RWPE1 (cell line): Measurements from ENCODE around the gene RABEPK.
"Not testable (repeated sequence)": the region's sequence is repeated elsewhere in the genome, so short reads cannot be mapped to it uniquely, and the experiment has no call there.

Experiments used
- CTCF ChIA-PET: fragments of 350-600 bp; sonication (Branson Sonifier 250); formaldehyde crosslinking; extraction: SDS; loops from one replicate; lab custom pipeline; 2021; lab: Yijun Ruan, JAX
- POLR2A ChIA-PET: fragments of 400-600 bp; formaldehyde crosslinking; extraction: SDS; loops from one replicate; lab custom pipeline; 2020; ENCODE audit warnings: antibody characterized with exemption; ENCODE audit not compliant: low non-redundant PET; lab: Yijun Ruan, JAX
- DNase-seq: peaks from one replicate; pipeline ENCODE4 v3.0.0; 2012; ENCODE audit warnings: low spot score
- H3K27ac ChIP-seq: fragments of 450-650 bp; 2 replicates; pipeline ENCODE4 v1.5.1; 2017
- CTCF ChIP-seq: fragments of 450-650 bp; conservative IDR thresholded peaks from 2 replicates; pipeline ENCODE4 v1.5.1; 2017; ENCODE audit warnings: low read depth, mild to moderate bottlenecking

The RABEPK gene

GRCh38 chr9:125202846-125203618, 2.7 kb downstream of the RABEPK start:
- no peak overlapping the region for H3K27ac ChIP-seq
- ChIA-PET POLR2A (no interaction called here), CTCF (no interaction called here)
- TF ChIP-seq CTCF = no peak
- DNase-seq = no peak

GRCh38 chr9:125204477-125204876, 4.1 kb downstream of the RABEPK start:
- POLR2A ChIA-PET = no interaction called here

GRCh38 chr9:125214186-125214585, 13.8 kb downstream of the RABEPK start:
- ChIA-PET POLR2A (interaction anchor here (0.6 kb wide), 1 partner anchor 15 kb away, joined by 5 read pairs; no protein-coding TSS in a partner anchor), CTCF (no interaction called here)
- DNase-seq = no peak
- no peak overlapping the region for H3K27ac ChIP-seq
- TF ChIP-seq CTCF = no peak

More at GRCh38 chr9:125204477-125204876, 4.1 kb downstream of the RABEPK start:
- DNase-seq = no peak
- 0 out of 2 replicates have a peak overlapping the region, but pooled peaks have one; percentile 9 for H3K27ac ChIP-seq
- TF ChIP-seq CTCF = no peak
- CTCF ChIA-PET = interaction anchor here (0.6 kb wide), 2 partner anchors 10 to 525 kb away, joined by 3 to 5 read pairs; no protein-coding TSS in a partner anchor

GRCh38 chr9:125218621-125219020, 18.3 kb downstream of the RABEPK start:
- DNase-seq = no peak
- CTCF ChIA-PET = no interaction called here
- POLR2A ChIA-PET = interaction anchor here (0.7 kb wide), 1 partner anchor 24 kb away, joined by 4 read pairs; no protein-coding TSS in a partner anchor
- H3K27ac ChIP-seq = no peak overlapping the region
- no peak for TF ChIP-seq CTCF

GRCh38 chr9:125224858-125225257, 24.5 kb downstream of the RABEPK start:
- POLR2A ChIA-PET, H3K27ac ChIP-seq, DNase-seq, CTCF ChIA-PET: not testable (repeated sequence)

GRCh38 chr9:125227761-125228160, 27.4 kb downstream of the RABEPK start:
- ChIA-PET POLR2A (interaction anchor here (0.7 kb wide), 1 partner anchor 15 kb away, joined by 5 read pairs; no protein-coding TSS in a partner anchor), CTCF (no interaction called here)
- DNase-seq = no peak
- TF ChIP-seq CTCF = no peak
- H3K27ac ChIP-seq = no peak overlapping the region

GRCh38 chr9:125233678-125234077, 33.3 kb downstream of the RABEPK start:
- peak overlapping the region; percentile 54 for H3K27ac ChIP-seq
- POLR2A ChIA-PET = no interaction called here
- no peak for TF ChIP-seq CTCF
- CTCF ChIA-PET = interaction anchor here (0.7 kb wide), 1 partner anchor 97 kb away, joined by 3 read pairs; no protein-coding TSS in a partner anchor
- DNase-seq = peak; percentile 81

- CTCF ChIA-PET, DNase-seq, POLR2A ChIA-PET: not testable (repeated sequence)
- H3K27ac ChIP-seq = peak overlapping the region; percentile 47; the same call in 1 of the 2 replicates
Observed at GRCh38 chr9:125234099-125234498, 33.8 kb downstream of the RABEPK start.
